Osteoblast (primary cell): ENCODE results near the gene WDR31. TPM values are rescaled to one million over a fixed set of nuclear protein-coding genes. Genes with fewer than 3 reads are reported as not detected.

Source experiments
- DNase-seq: peaks from one replicate; pipeline ENCODE4 v3.0.0; 2011; ENCODE audit warnings: low spot score, mixed read lengths; ENCODE audit not compliant: insufficient read length; ENCODE audit errors: missing footprints
- H2AFZ ChIP-seq: 2 replicates; pipeline ENCODE4 v1.6.0; 2011; ENCODE audit warnings: mild to moderate bottlenecking, low read length
- H3K27ac ChIP-seq: 2 replicates; pipeline ENCODE4 v1.5.1; 2011; ENCODE audit warnings: mild to moderate bottlenecking, low read depth, low read length, moderate library complexity
- H3K27me3 ChIP-seq: 2 replicates; pipeline ENCODE4 v1.6.0; 2012; ENCODE audit warnings: mild to moderate bottlenecking, control low read depth, inconsistent platforms, low read length, moderate library complexity; ENCODE audit not compliant: insufficient read depth
- H3K36me3 ChIP-seq: 2 replicates; pipeline ENCODE4 v1.5.1; 2011; ENCODE audit warnings: mild to moderate bottlenecking, low read length, control low read depth, moderate library complexity; ENCODE audit not compliant: insufficient read depth
- H3K4me1 ChIP-seq: 2 replicates; pipeline ENCODE4 v1.5.1; 2011; ENCODE audit warnings: mild to moderate bottlenecking, low read length, control low read depth, moderate library complexity; ENCODE audit not compliant: insufficient read depth
- H3K4me2 ChIP-seq: 2 replicates; pipeline ENCODE4 v1.6.0; 2011; ENCODE audit warnings: mild to moderate bottlenecking, low read length; ENCODE audit not compliant: insufficient read depth
- H3K4me3 ChIP-seq: fragments of 200-600 bp; sonication (generic); 3 replicates; pipeline ENCODE4 v1.5.1; 2012; ENCODE audit warnings: mild to moderate bottlenecking, low read length, inconsistent platforms; ENCODE audit not compliant: insufficient read depth
- H3K79me2 ChIP-seq: 2 replicates; pipeline ENCODE4 v1.6.0; 2012; ENCODE audit warnings: mild to moderate bottlenecking, low read length, control low read depth, inconsistent platforms; ENCODE audit not compliant: insufficient read depth
- H3K9me3 ChIP-seq: 2 replicates; pipeline ENCODE4 v1.5.1; 2011; ENCODE audit warnings: low read depth, low read length, control low read depth
- H4K20me1 ChIP-seq: 2 replicates; pipeline ENCODE4 v1.6.0; 2012; ENCODE audit warnings: mild to moderate bottlenecking, low read length, control low read depth; ENCODE audit not compliant: insufficient read depth
- CTCF ChIP-seq: IDR thresholded peaks from 2 replicates; pipeline ENCODE4 v1.5.1; 2011; ENCODE audit warnings: mild to moderate bottlenecking, low read depth, low read length, moderate library complexity; ENCODE audit errors: extremely low read depth
- total RNA-seq: library from RNA; depleted of rRNA; stranded (reverse); fragments of >200 nt; gene quantifications from 2 replicates; pipeline ENCODE4 v1.2.3, GENCODE V29; 2012

The WDR31 gene
- total RNA-seq, 1 donor, result 1.4 TPM

- Histone ChIP-seq H2AFZ (no peak overlapping the region), H3K36me3 (no peaks in the 10 kb centered on the region), H3K27me3 (peaks cover 10% of the 10 kb centered on the region), H4K20me1 (no peaks in the 10 kb centered on the region), H3K4me1 (peaks cover 3% of the 10 kb centered on the region), H3K4me2 (no peak overlapping the region), H3K9me3 (no peaks in the 10 kb centered on the region), H3K4me3 (no peak overlapping the region), H3K79me2 (no peaks in the 10 kb centered on the region), H3K27ac (no peak overlapping the region)
- no peak for TF ChIP-seq CTCF
- DNase-seq, result no peak
Measured at GRCh38 chr9:113363336-113363735, 23.3 kb upstream of the WDR31 start.

GRCh38 chr9:113361304-113362018, 21.4 kb upstream of the WDR31 start:
- Histone ChIP-seq H2AFZ (no peak overlapping the region), H3K9me3 (no peaks in the 10 kb centered on the region), H3K79me2 (no peaks in the 10 kb centered on the region), H4K20me1 (no peaks in the 10 kb centered on the region), H3K27me3 (peaks cover 12% of the 10 kb centered on the region), H3K4me3 (no peak overlapping the region), H3K36me3 (no peaks in the 10 kb centered on the region), H3K27ac (no peak overlapping the region), H3K4me2 (no peak overlapping the region), H3K4me1 (peaks cover 3% of the 10 kb centered on the region)
- no peak for TF ChIP-seq CTCF
- peak; percentile 87 for DNase-seq

- no peak overlapping the region for H2AFZ ChIP-seq
Measured at GRCh38 chr9:113360242-113360842, 20.3 kb upstream of the WDR31 start.

More at GRCh38 chr9:113360242-113360842, 20.3 kb upstream of the WDR31 start:
- Histone ChIP-seq H4K20me1 (no peaks in the 10 kb centered on the region), H3K4me3 (no peak overlapping the region), H3K4me2 (no peak overlapping the region), H3K36me3 (no peaks in the 10 kb centered on the region), H3K79me2 (no peaks in the 10 kb centered on the region), H3K27ac (no peak overlapping the region), H3K27me3 (peaks cover 14% of the 10 kb centered on the region), H3K4me1 (peaks cover 3% of the 10 kb centered on the region), H3K9me3 (no peaks in the 10 kb centered on the region)
- TF ChIP-seq CTCF, result no peak
- no peak for DNase-seq
